Eye (tissue), 1 donor: ENCODE measurements around the gene PPAT.
"Not testable (repeated sequence)": the region's sequence is repeated elsewhere in the genome, so short reads cannot be mapped to it uniquely, and the experiment has no call there.

Experiments
- DNase-seq: peaks from one replicate; pipeline ENCODE4 v3.0.0-alpha.2; 2015

Gene PPAT

GRCh38 chr4:56435140-56435926 lies at the start of gene PPAT:
Gene PPAT, minus strand, starts transcription at chr4:56435615. Its CDS starts 138 bp downstream, at chr4:56435477.
- DNase-seq = peak; percentile 99

GRCh38 chr4:56480691-56481090 lies 45.3 kb upstream of the PPAT start:
- DNase-seq = no peak

GRCh38 chr4:56477192-56477702 lies 41.8 kb upstream of the PPAT start:
- DNase-seq = no peak

GRCh38 chr4:56475917-56476316 lies 40.5 kb upstream of the PPAT start:
- no peak for DNase-seq

- DNase-seq = no peak
These were observed 34.2 kb upstream of the PPAT start for GRCh38 chr4:56469489-56470210.

- DNase-seq = no peak
These were observed 32.6 kb upstream of the PPAT start for GRCh38 chr4:56468097-56468422.

- peak; percentile 95 for DNase-seq
These were observed 32.1 kb upstream of the PPAT start, which contains the start of gene SRP72 for GRCh38 chr4:56467284-56468096. Gene SRP72, plus strand, starts transcription at chr4:56467617. Its CDS starts 19 bp downstream, at chr4:56467636.

- DNase-seq = no peak
These were observed 31.5 kb upstream of the PPAT start for GRCh38 chr4:56466910-56467283.

- peak; percentile 41 for DNase-seq
These were observed 30.9 kb upstream of the PPAT start for GRCh38 chr4:56466296-56466761.

GRCh38 chr4:56465599-56466295 lies 30.3 kb upstream of the PPAT start:
- DNase-seq = peak; percentile 5

GRCh38 chr4:56464581-56464980 lies 29.2 kb upstream of the PPAT start:
- DNase-seq = no peak

- no peak for DNase-seq
These were observed 28.3 kb upstream of the PPAT start for GRCh38 chr4:56463711-56464110.

GRCh38 chr4:56462157-56462556 lies 26.7 kb upstream of the PPAT start:
- DNase-seq = no peak

GRCh38 chr4:56460085-56460484 lies 24.7 kb upstream of the PPAT start:
- no peak for DNase-seq

- no peak for DNase-seq
These were observed 14.9 kb upstream of the PPAT start for GRCh38 chr4:56450342-56450741.

GRCh38 chr4:56449475-56449874 lies 14.1 kb upstream of the PPAT start:
- DNase-seq = not testable (repeated sequence)

GRCh38 chr4:56448301-56448700 lies 12.9 kb upstream of the PPAT start:
- DNase-seq = no peak

GRCh38 chr4:56445699-56446098 lies 10.3 kb upstream of the PPAT start:
- DNase-seq = no peak

GRCh38 chr4:56444719-56445118 lies 9.3 kb upstream of the PPAT start:
- no peak for DNase-seq

GRCh38 chr4:56440983-56441382 lies 5.6 kb upstream of the PPAT start:
- no peak for DNase-seq

- DNase-seq = no peak
These were observed 3.4 kb upstream of the PPAT start for GRCh38 chr4:56438766-56439165.

- DNase-seq = peak; percentile 80
These were observed 746 bp downstream of the PPAT start for GRCh38 chr4:56434599-56435139.
